Liver (tissue), 9 donors: Measurements from ENCODE around the gene SGSM1. TPM values are rescaled to one million over a fixed set of nuclear protein-coding genes. Genes with fewer than 3 reads are reported as not detected.
"Not testable (repeated sequence)": the region's sequence is repeated elsewhere in the genome, so short reads cannot be mapped to it uniquely, and the experiment has no call there.

Experiments used
- DNase-seq: peaks from one replicate; pipeline ENCODE4 v3.0.0-alpha.2; 2017; ENCODE audit warnings: low spot score
- H3K27ac ChIP-seq, 2 donors: one replicate each; pipeline ENCODE4 v1.7.0; 2013; ENCODE audit warnings: inconsistent platforms in 2 of 2, low read length in 2 of 2, control low read depth in 1 of 2, low read depth in 1 of 2, mild to moderate bottlenecking in 1 of 2
- H3K27me3 ChIP-seq, 4 donors: one replicate each; pipeline versions ENCODE4 v1.6.1 to v1.7.0; 2013; ENCODE audit warnings: low read length in 3 of 4, inconsistent platforms in 1 of 4, mild to moderate bottlenecking in 1 of 4, moderate library complexity in 1 of 4; ENCODE audit not compliant: control insufficient read depth in 4 of 4, insufficient read depth in 4 of 4
- H3K36me3 ChIP-seq, 4 donors: one replicate each; pipeline versions ENCODE4 v1.6.1 to v1.7.0; 2013; ENCODE audit warnings: low read length in 3 of 4, mild to moderate bottlenecking in 3 of 4, low read depth in 1 of 4, moderate library complexity in 1 of 4; ENCODE audit not compliant: control insufficient read depth in 4 of 4, insufficient read depth in 3 of 4
- H3K4me1 ChIP-seq, 4 donors: one replicate each; pipeline versions ENCODE4 v1.6.1 to v1.7.0; 2013; ENCODE audit warnings: low read length in 3 of 4, mild to moderate bottlenecking in 3 of 4, moderate library complexity in 1 of 4; ENCODE audit not compliant: control insufficient read depth in 4 of 4, insufficient read depth in 4 of 4
- H3K4me3 ChIP-seq, 3 donors: one replicate each; pipeline versions ENCODE4 v1.6.1 to v1.7.0; 2013; ENCODE audit warnings: low read length in 3 of 3, control low read depth in 1 of 3, low read depth in 1 of 3, mild to moderate bottlenecking in 1 of 3
- H3K9ac ChIP-seq, 2 donors: one replicate each; pipeline ENCODE4 v1.7.0; 2013; ENCODE audit warnings: low read length in 2 of 2, mild to moderate bottlenecking in 2 of 2, moderate library complexity in 2 of 2, control low read depth in 1 of 2, low read depth in 1 of 2
- H3K9me3 ChIP-seq, 4 donors: one replicate each; pipeline versions ENCODE4 v1.6.1 to v1.7.0; 2013; ENCODE audit warnings: low read length in 3 of 4; ENCODE audit not compliant: control insufficient read depth in 4 of 4
- EGR1 ChIP-seq, 2 donors: IDR thresholded peaks; 2 replicates each; pipeline ENCODE4 v1.6.1; 2016 to 2018; ENCODE audit warnings: antibody characterized with exemption in 2 of 2, low read depth in 2 of 2
- FOXA2 ChIP-seq: IDR thresholded peaks from 2 replicates; pipeline ENCODE4 v1.6.1; 2016; ENCODE audit warnings: antibody characterized with exemption
- GABPA ChIP-seq, 2 donors: IDR thresholded peaks in 1 of 2; conservative IDR thresholded peaks in 1 of 2; 2 replicates each; pipeline ENCODE4 v1.6.1; 2016; ENCODE audit warnings: antibody characterized with exemption in 2 of 2, mild to moderate bottlenecking in 1 of 2, moderate library complexity in 1 of 2
- HNF4A ChIP-seq, 2 donors: conservative IDR thresholded peaks; 2 replicates each; pipeline ENCODE4 v1.6.1; 2016; ENCODE audit warnings: antibody characterized with exemption in 2 of 2, mild to moderate bottlenecking in 2 of 2
- HNF4G ChIP-seq: IDR thresholded peaks from 2 replicates; pipeline ENCODE4 v1.6.1; 2016; ENCODE audit warnings: antibody characterized with exemption
- RAD21 ChIP-seq, 2 donors: IDR thresholded peaks; 2 replicates each; pipeline ENCODE4 v1.6.1; 2016; ENCODE audit warnings: antibody characterized with exemption in 2 of 2, mild to moderate bottlenecking in 2 of 2
- RXRA ChIP-seq, 2 donors: IDR thresholded peaks; 2 replicates each; pipeline ENCODE4 v1.6.1; 2017 to 2018; ENCODE audit warnings: antibody characterized with exemption in 2 of 2, mild to moderate bottlenecking in 1 of 2
- SP1 ChIP-seq: IDR thresholded peaks from 2 replicates; pipeline ENCODE4 v1.6.1; 2018; ENCODE audit warnings: antibody characterized with exemption, mild to moderate bottlenecking
- TAF1 ChIP-seq: conservative IDR thresholded peaks from 2 replicates; pipeline ENCODE4 v1.6.1; 2016; ENCODE audit warnings: antibody characterized with exemption, mild to moderate bottlenecking
- YY1 ChIP-seq: IDR thresholded peaks from 2 replicates; pipeline ENCODE4 v1.6.1; 2016; ENCODE audit warnings: antibody characterized with exemption, mild to moderate bottlenecking
- WGBS: extraction: QIAGEN DNeasy Blood & Tissue Kit; methylation state at CpG from one replicate; pipeline ENCODE4 v1.1.7; 2013; 5-methylcytosine and 5-hydroxymethylcytosine counted together
- polyA plus RNA-seq, 2 donors: library from polyadenylated mRNA; stranded (reverse) in 1 of 2; unstranded in 1 of 2; fragments of 200-250 nt in 1 of 2; fragments of >200 nt in 1 of 2; fragmentation: Nextera tagmentation in 1 of 2; extraction: Ambion mirVana in 1 of 2; gene quantifications; one replicate each; pipeline versions ENCODE4 v1.2.1 to v1.2.3, GENCODE V29; 2013 to 2015
- total RNA-seq, 2 donors: library from RNA; depleted of rRNA; stranded (reverse); fragments of >200 nt; gene quantifications; one replicate each; pipeline ENCODE4 v1.2.3, GENCODE V29; 2014
- TF ChIP-seq, protein P1 (sequence below): IDR thresholded peaks from 2 replicates; pipeline ENCODE4 v1.6.1; 2016; ENCODE audit warnings: antibody characterized with exemption
- TF ChIP-seq, protein P2 (sequence below): IDR thresholded peaks from 2 replicates; pipeline ENCODE4 v1.6.1; 2016; ENCODE audit warnings: antibody characterized with exemption
- TF ChIP-seq, protein P3 (sequence below): IDR thresholded peaks from 2 replicates; pipeline ENCODE4 v1.6.1; 2016; ENCODE audit warnings: antibody characterized with exemption, mild to moderate bottlenecking
- TF ChIP-seq, protein P4 (sequence below): fragments of 150-350 bp; IDR thresholded peaks from 2 replicates; pipeline ENCODE4 v1.5.1; 2017; ENCODE audit warnings: improper control_type of control experiment, low read depth, low read length; ENCODE audit not compliant: missing input control
- donor health status: healthy.
- donor health status: healthy.
- donor health status: healthy.
- donor health status: healthy.
- donor health status: healthy.

SGSM1 gene
- total and polyA plus RNA-seq, 4 donors, result 0.08 to 0.51 (median 0.21) TPM

DNA sequence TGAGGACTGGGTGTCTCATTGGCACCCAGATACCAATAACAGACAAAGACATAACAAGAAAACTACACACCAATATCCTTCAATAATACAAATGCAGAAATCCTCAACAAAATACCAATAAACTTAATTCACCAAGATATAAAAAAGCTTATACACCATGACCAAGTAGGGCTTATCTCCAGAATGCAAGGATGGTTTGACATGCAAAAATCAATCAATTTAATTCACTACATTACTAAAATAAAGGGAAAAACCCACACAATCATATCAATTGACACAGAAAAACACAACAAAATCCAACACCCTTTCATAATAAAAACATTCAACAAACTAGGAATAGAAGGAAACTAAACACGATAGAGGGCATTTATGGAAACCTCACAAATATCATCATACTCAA is 99.9 kb downstream of the SGSM1 start:
- H3K9ac ChIP-seq, result no peak overlapping the region
- H3K27ac ChIP-seq, result no peak overlapping the region
- H3K36me3 ChIP-seq, result no peaks in the 10 kb centered on the region
- no peak overlapping the region for H3K4me3 ChIP-seq
- WGBS, result 100% methylated on average over 1 of the region's 1 CpG
- DNase-seq, result no peak
- H3K4me1 ChIP-seq, result no peaks in the 10 kb centered on the region
- no peak for TF ChIP-seq GABPA (IDR thresholded peaks at IDR 0.05 in 1 of 2, conservative IDR thresholded peaks at IDR 0.05 in 1 of 2)
- TF ChIP-seq, protein P1, sequence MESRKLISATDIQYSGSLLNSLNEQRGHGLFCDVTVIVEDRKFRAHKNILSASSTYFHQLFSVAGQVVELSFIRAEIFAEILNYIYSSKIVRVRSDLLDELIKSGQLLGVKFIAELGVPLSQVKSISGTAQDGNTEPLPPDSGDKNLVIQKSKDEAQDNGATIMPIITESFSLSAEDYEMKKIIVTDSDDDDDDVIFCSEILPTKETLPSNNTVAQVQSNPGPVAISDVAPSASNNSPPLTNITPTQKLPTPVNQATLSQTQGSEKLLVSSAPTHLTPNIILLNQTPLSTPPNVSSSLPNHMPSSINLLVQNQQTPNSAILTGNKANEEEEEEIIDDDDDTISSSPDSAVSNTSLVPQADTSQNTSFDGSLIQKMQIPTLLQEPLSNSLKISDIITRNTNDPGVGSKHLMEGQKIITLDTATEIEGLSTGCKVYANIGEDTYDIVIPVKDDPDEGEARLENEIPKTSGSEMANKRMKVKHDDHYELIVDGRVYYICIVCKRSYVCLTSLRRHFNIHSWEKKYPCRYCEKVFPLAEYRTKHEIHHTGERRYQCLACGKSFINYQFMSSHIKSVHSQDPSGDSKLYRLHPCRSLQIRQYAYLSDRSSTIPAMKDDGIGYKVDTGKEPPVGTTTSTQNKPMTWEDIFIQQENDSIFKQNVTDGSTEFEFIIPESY, result no peak
- TF ChIP-seq FOXA2, result no peak
- no peak for TF ChIP-seq EGR1 (IDR thresholded peaks at IDR 0.05; ENCODE audit: low read depth in 2 of 2)
- no peak for TF ChIP-seq RXRA (IDR thresholded peaks at IDR 0.05)
- TF ChIP-seq SP1, result no peak
- no peak for TF ChIP-seq RAD21 (IDR thresholded peaks at IDR 0.05)
- TF ChIP-seq, protein P2, sequence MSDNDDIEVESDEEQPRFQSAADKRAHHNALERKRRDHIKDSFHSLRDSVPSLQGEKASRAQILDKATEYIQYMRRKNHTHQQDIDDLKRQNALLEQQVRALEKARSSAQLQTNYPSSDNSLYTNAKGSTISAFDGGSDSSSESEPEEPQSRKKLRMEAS, result no peak
- TF ChIP-seq, protein P3, sequence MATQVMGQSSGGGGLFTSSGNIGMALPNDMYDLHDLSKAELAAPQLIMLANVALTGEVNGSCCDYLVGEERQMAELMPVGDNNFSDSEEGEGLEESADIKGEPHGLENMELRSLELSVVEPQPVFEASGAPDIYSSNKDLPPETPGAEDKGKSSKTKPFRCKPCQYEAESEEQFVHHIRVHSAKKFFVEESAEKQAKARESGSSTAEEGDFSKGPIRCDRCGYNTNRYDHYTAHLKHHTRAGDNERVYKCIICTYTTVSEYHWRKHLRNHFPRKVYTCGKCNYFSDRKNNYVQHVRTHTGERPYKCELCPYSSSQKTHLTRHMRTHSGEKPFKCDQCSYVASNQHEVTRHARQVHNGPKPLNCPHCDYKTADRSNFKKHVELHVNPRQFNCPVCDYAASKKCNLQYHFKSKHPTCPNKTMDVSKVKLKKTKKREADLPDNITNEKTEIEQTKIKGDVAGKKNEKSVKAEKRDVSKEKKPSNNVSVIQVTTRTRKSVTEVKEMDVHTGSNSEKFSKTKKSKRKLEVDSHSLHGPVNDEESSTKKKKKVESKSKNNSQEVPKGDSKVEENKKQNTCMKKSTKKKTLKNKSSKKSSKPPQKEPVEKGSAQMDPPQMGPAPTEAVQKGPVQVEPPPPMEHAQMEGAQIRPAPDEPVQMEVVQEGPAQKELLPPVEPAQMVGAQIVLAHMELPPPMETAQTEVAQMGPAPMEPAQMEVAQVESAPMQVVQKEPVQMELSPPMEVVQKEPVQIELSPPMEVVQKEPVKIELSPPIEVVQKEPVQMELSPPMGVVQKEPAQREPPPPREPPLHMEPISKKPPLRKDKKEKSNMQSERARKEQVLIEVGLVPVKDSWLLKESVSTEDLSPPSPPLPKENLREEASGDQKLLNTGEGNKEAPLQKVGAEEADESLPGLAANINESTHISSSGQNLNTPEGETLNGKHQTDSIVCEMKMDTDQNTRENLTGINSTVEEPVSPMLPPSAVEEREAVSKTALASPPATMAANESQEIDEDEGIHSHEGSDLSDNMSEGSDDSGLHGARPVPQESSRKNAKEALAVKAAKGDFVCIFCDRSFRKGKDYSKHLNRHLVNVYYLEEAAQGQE, result no peak
- no peak for TF ChIP-seq TAF1
- TF ChIP-seq, protein P4, sequence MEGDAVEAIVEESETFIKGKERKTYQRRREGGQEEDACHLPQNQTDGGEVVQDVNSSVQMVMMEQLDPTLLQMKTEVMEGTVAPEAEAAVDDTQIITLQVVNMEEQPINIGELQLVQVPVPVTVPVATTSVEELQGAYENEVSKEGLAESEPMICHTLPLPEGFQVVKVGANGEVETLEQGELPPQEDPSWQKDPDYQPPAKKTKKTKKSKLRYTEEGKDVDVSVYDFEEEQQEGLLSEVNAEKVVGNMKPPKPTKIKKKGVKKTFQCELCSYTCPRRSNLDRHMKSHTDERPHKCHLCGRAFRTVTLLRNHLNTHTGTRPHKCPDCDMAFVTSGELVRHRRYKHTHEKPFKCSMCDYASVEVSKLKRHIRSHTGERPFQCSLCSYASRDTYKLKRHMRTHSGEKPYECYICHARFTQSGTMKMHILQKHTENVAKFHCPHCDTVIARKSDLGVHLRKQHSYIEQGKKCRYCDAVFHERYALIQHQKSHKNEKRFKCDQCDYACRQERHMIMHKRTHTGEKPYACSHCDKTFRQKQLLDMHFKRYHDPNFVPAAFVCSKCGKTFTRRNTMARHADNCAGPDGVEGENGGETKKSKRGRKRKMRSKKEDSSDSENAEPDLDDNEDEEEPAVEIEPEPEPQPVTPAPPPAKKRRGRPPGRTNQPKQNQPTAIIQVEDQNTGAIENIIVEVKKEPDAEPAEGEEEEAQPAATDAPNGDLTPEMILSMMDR, result no peak
- no peak for TF ChIP-seq YY1
- TF ChIP-seq HNF4G, result no peak
- TF ChIP-seq HNF4A (conservative IDR thresholded peaks at IDR 0.05), result no peak
- peaks cover 0 to 6% (median 2%) of the 10 kb centered on the region in 4 donors for H3K9me3 ChIP-seq
- no peaks in the 10 kb centered on the region for H3K27me3 ChIP-seq

DNA sequence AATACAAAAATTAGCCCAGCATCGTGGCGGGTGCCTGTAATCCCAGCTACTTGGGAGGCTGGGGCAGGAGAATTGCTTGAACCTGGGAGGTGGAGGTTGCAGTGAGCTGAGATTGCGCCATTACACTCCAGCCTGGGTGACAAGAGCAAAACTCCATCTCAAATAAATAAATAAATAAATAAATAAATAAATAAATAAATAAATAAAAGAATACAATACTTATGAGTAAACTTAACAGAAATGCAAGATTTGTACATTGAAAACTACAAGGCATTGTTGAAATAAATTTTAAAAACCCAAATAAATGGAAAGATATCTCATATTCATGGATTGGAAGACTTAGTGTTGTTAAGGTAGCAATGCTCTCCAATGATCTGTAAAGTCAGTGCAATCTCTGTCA is 101.1 kb downstream of the SGSM1 start:
- H3K9ac ChIP-seq, H3K27me3 ChIP-seq, H3K4me1 ChIP-seq, H3K36me3 ChIP-seq, DNase-seq, H3K27ac ChIP-seq, H3K4me3 ChIP-seq, H3K9me3 ChIP-seq: not testable (repeated sequence)
- WGBS, result 98% methylated on average over 3 of the region's 3 CpGs
